Stimulated activated CD4-positive, alpha-beta T cell treated with anti-CD3 and anti-CD28 coated beads, Interleukin-1b, Interleukin-23, amount 100 ng/mL, for 48 hours (primary cell): ENCODE results near the gene NKAIN1.
"Not testable (repeated sequence)": the region's sequence is repeated elsewhere in the genome, so short reads cannot be mapped to it uniquely, and the experiment has no call there.

Source experiments
- DNase-seq: peaks from one replicate; pipeline ENCODE4 v3.0.0-alpha.2; 2020

NKAIN1 gene

DNA sequence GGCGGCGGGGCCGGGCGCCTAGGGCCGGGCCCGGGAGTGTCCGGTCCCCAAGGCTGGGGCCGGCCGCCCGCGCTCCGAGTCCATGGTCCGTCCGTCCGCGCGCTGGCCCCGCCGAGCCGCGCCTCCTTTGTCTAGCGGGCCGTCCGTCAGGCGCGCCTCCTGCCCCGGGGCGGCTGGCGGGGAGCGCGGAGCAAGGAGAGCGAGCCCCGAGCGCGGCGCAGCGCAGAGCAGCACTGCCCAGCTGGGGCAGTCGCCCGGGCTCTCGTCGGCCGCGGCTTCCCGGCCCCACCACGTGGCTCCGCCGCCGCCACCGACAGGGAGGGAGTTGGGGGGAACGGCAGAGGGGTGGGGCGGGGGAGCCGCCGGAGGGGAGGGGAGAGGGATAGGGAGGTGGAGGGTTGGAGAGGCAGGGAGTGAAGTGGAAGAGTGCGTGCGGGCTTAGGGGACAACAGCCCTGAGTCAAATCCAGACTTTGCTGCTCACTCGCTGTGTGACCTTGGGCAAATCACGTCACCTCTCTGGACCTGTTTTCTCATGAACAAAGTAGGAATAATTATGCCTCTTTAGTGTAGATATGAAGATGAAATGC, at the start of gene NKAIN1:
Gene NKAIN1 (minus strand): TSS at position 235 of the 589 bp plus-strand sequence. CDS start 340 bp downstream, outside the sequence.
- no peak for DNase-seq

DNA sequence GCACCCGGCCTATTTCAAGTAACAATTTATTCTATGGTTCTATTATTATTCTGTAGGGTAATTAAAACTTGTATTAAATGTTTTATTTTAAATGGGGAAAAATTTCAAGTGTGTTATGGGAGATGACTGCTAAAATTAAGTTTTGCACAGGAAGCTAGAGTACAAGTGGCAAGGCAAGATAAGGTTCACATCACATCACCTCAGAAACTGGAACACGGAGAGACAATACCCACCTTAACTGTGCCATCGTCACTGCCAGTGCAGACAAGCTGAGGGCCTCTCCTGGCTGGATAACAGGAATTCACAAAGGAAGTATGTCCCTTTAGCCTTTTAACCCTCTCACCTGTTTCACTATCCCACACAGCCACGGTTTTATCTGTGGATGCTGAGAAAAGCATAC, 49.3 kb upstream of the NKAIN1 start:
- DNase-seq: no peak

DNA sequence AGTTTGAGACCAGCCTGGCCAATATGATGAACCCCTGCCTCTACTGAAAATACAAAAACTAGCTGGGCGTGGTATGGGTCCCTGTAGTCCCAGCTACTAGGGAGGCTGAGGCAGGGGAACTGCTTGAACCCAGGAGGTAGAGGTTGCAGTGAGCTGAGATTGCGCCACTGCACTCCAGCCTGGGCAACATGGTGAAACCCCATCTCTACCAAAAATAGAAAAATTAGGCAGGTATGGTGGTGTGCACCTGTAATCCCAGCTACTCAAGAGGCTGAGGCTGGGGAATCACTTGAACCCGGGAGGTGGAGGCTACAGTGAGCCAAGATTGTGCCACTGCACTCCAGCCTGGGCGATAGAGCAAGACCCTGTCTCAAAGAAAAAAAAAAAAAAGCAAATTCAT, 48.1 kb upstream of the NKAIN1 start:
- DNase-seq: not testable (repeated sequence)

DNA sequence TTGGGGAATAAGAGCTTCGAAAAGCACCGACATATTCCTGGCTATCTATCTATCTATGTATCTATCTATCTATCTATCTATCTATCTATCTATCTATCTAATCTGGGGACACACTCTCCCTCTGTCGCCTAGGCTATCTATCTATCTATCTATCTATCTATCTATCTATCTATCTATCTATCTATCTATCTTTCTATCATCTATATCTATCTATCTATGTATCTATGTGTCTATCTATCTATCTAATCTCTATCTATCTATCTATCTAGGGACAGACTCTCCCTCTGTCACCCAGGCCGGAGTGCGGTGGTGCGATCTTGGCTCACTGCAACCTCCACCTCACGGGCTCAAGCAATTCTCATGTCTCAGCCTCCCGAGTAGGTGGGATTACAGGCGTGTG, 42.7 kb upstream of the NKAIN1 start:
- DNase-seq: not testable (repeated sequence)

DNA sequence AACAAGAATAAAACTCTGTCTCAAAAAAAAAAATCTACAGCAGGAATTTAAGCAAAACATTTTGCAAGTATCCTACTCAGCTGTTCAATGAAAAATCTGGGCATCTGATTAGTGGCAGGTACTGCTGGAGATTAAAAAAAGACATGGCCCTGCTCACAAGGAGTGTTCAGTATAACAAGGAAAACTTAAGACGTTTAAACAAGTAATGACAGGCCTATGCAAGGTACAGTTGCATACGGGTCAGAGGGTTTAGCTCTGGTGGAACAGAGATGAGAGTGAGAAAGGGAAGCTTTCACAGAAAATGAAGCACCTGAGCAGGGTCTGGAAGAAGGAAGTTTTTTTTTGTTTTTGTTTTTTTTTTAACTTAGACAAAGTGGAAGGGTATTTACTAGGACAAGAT, 33.9 kb upstream of the NKAIN1 start:
- DNase-seq: no peak

DNA sequence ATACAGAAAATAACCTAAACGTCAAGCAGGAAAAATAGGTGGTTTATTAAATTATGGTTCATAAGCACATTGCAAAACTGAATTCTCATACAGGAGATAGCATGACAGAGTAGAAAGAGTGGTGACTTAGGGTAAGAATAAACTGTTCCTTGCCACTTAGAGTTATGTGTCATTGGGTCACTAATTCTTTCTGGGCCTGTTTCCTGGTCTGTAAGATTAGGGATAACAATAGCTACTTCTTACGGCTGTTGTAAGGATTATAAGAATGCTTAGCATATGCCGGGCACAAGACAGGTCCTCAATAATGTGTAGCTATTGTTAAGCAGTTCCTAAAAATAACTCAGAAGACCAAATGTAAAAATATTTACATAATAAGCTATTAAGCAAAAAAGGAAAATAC, 32.7 kb upstream of the NKAIN1 start:
- DNase-seq: no peak

DNA sequence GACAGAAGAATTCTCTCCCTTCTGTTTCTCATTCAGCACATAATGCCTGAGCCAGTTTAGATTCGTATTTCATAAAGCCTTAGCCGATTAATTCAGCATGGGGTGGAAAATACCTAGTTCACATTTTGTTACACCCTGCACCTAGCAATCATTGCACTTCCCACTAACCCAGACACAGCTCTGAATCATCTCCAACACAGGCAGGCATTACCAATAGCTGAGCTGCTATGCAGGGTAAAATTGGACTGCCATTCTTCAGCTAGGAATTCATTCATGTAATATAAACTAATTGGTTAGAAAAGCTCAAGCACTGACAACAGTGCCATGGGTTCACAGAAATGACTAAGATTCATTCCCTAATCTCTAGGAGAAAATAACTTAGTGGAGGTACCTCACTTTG, 26.9 kb upstream of the NKAIN1 start:
- DNase-seq: no peak

DNA sequence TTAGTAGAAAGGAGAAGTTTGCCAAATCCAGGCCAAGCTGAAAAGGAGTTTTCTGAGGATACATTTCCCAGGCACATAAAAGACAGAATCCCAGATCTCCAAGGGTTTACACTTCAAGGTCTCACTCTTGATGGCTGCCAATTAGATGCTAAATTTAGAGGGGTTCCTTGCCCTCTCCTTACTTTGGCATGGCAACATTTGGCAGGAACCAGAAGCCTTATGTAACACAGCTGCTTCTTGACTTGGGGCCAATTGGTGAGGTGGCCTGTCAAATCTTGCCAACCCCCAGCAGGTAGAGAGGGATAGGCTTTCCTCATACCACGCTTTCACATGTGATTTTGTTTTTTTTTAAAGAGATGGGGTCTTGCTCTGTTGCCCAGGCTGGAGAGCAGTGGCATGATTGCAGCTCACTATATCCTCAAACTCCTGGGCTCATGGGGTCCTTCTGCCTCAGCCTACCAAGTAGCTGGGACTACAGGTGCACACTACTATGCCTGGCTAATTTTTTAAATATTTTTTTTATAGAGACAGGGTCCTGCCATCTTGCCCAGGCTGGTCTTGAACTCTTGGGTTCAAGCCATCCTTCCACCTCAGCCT, 25.2 kb upstream of the NKAIN1 start:
- DNase-seq: no peak

DNA sequence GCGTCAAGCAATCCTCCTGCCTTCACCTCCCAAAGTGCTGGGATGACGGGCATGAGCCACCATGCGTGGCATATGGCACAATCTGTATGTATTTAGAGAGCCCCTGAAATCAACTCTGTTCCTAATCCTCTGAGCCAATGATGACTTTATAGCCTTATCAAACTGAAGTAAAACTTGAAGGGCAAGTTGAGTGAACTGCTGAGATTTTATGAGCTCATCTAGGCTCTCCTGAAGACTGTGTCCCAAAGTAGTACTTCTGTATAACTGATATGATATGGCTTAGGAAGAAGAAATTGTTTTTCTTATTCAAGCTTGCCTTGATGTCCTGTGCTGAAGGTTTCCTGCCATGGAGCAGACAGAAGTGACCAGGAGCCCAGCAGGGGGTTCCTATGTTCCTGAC, 23.7 kb upstream of the NKAIN1 start:
- no peak for DNase-seq

DNA sequence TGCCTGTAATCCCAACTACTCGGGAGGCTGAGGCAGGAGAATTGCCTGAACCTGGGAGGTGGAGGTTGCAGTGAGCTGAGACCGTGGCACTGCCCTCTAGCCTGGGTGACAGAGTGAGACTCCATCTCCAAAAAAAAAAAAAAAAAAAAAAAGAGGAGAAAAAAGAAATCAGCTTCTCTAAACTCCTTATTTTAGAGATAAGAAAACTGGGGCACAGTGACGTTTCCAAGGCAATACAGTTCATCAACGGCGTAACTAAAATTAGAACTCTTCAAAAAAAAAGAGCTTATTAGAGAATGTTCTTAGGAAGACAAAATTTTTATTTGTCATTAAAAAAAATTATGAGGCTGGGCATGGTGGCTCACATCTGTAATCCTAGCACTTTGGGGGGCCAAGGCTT, 22.7 kb upstream of the NKAIN1 start:
- not testable (repeated sequence) for DNase-seq

DNA sequence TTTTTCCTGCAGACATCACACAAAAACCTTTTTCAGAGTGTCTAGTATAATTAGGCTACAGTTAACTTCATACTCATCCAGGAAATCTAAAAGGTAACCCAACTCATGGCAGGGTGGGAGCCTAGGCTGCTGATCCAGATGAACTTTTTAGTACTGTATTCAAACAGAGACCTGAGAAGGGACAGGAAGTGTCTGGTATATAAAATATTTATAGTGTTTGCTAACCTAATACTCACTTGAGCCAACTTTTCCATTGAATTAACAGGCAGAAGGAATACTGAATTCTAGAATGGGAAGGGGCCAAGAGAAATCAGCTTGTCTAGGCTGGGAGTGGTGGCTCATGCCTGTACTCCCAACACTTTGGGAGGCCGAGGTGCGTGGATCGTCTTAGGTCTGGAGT, 22.2 kb upstream of the NKAIN1 start:
- no peak for DNase-seq

DNA sequence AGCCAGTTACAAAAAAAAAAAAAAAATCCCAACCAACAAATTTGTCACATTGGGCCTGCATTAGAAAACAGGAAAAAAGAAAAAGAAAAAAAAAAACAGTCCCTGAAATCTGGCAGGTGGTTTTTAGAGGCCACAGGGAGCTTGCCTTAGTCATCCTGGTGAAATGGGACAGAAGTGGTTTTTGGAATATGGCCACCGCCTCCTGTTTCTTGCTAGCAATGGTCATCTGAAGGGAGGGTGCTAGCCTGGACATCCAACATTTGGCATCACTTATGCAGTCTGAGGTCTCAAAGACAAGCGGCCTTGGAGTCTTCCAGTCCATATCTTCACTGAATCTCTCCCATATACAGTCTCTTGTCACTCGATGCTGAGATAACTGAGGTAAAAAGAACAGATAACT, 20.1 kb upstream of the NKAIN1 start:
- DNase-seq: no peak

DNA sequence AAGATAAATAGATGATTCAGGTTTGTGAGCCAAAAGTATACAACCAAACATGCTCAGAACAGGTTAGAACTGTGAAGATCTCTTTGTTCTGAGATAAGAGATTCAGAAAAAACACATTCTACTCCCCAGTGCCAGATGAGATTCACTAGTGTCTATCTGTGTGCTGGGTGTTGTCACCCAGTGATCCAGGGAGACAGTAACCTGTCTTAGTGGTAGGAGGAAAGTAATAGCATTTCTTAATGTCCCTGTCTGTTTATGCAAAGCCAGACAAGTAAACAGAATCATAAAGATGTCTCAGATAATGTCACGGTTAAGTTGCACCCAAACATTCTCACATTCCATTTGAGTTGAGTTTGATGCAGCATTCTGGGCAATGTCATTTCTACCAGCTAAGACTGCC, 18.9 kb upstream of the NKAIN1 start:
- DNase-seq: no peak

DNA sequence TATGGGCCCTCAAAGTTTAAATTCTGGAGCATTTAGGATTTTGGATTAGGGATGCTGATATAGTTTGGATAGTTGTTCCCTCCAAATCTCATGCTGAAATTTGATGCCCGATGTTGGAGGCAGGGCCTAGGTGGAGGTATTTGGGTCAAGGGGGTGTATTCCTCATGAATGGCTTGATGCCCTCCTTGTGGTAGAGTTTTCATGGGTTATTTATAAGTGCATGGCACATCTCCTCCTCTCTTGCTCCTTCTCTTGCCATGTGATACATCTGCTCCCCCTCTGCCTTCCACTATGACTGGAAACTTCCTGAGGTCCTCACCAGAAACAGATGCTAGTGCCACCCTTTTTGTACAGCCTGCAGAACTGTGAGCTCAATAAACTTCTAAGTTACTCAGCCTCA, 17.5 kb upstream of the NKAIN1 start:
- DNase-seq: no peak

DNA sequence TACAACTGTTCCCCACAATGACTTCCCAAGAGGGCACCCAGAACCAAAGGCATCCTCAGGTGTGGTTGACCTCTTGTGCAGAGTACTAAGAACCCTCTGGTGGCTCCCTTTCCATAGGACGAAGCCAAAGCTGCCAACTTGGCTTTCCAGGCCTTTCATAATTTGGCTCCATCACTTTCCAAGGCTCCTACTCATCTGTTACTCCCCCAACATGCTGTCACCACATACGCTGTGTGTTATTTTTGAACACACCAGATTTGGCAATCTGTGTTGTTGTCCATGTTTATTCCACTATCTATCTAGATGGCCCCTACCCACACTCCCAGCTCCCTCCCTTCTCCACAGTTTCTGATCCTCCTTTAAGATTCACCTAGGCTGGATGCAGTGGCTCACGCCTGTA, 10.2 kb upstream of the NKAIN1 start:
- DNase-seq: no peak

DNA sequence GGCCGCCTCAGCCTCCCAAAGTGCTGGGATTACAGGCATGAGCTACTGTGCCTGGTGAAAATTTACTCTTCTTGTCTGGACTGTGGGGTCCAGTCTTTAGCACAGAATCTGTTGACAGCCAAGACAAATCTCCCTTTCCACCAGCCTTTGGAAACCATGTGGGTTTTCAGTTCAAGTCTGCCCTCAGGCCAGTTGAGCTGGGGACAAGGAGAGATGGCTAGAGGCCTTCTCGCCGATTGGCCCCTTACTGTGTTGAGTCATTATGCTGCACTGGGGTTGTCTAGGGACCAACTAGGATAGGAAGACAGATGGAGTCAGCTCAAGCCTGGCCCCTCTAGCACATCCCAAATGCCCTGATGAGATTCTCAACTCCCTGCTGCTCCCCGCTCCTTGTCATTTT, 8.6 kb upstream of the NKAIN1 start:
- no peak for DNase-seq

DNA sequence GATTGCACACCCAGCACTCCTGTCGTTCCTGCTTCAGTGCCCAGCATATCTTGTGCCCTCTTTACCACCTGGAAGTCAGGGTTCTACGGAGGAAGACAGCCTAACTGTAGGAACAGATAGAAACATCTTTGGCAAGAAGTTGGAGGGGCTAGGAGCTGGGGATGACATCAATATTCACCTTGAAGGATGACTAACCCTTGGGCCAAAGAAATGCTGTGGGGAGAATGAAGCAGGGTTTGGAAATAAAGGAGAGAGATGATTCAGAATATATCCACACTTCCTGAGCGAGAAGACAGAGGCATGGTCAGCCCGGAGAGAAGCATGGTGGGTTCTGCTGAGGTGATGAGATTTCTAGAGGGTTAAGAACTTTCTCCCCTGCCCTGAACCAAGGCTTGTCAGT, 4.6 kb upstream of the NKAIN1 start:
- no peak for DNase-seq

DNA sequence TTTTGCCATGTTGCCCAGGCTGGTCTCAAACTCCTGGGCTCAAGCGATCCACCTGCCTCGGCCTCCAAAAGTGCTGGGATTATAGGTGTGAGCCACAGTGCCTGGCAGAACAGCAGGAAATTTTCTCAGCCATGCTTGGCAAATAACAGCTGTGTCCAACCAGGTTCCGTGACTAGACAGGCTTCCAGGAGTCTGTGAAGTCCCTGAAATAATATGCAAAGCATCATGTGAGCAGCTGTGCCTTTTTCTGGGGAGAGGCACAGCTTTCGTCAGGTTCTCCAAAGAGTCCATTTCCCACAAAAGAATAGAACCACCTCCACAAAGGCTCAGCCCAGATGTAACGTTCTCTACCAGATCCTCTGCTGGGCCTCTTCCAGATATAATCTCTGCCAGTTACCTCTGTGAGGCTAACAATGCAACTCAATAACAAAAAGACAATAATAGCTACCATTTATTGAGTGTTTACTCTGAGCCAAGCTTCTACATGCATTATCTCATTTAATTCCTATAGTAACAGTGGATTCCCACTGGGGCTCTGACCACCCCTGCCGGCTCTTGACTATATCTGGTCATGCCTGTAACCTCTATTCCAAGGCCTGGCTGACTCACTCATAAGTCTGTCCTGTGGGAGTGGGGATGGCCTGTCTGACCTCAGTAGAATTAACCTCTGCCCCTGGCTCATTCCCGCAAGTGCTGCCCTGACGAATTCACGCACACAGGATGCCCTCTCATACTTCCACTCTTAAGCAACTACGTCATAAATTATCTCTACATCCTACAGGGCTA, 4.0 kb upstream of the NKAIN1 start:
- no peak for DNase-seq

DNA sequence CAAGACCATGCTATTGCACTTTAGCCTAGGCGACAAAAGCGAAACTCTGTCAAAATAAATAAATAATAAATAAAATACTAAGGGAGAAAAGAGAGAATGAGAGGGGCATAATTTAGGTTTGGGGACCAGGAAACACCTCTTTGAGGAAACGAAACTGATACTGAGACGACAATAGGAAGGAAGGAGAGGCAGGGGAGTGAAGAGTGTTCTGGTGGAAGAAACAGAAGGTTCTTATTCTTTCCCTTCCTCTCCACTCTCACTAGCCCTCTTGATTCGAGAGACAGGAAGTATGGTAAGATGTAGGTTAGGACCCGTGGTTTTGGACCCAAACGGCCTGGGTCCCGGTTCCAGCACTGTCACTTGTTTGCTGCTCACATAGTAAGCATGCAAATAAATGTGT, 1.6 kb upstream of the NKAIN1 start:
- DNase-seq: no peak

DNA sequence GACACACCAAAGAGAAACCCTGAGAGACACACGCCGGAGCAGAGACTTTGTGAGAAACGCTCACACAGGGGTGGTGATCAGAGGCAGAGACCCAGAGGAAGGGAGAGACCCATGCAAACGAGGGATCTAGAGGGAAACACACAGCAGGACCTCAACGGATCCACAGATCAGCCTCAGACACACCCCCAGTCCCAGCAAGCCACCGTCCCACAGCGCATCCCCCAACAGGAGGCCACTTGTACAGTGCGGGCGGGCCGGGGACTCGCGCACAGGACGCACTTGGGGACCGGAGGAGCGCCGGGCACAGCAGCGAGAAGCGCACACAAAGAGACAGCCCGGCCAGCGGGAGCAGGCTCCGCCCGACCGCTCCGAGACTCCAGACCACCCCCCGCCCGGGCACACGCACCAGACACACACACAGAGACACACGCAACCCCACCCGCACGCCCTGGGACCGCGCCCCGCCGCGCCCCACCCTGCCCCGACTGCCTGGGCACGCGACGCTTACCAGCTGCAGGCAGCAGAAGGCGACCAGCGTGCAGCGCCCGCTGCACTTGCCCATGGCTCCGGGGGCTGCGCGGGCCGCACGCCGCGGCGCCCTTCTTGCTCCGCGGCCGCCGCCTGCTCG, 587 bp downstream of the NKAIN1 start:
- no peak for DNase-seq

DNA sequence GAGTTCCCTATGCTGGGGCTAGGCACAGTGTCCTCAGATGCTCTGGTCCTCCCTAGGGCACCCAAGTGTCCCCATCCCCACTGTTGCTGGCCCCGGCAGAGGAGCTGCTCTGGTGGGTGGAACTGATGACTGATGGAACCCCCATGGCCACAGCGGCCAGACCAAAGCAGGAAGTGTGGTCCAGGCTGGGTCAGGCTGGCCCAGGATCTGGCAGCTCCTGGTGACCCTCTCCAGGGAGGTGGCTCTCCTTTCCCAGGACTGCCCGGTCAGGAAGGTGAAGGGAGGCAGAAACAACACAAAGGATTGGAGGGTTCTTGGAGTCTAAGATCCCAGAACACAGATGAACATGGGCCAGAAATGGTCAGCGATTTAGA, 1.1 kb downstream of the NKAIN1 start:
- no peak for DNase-seq

DNA sequence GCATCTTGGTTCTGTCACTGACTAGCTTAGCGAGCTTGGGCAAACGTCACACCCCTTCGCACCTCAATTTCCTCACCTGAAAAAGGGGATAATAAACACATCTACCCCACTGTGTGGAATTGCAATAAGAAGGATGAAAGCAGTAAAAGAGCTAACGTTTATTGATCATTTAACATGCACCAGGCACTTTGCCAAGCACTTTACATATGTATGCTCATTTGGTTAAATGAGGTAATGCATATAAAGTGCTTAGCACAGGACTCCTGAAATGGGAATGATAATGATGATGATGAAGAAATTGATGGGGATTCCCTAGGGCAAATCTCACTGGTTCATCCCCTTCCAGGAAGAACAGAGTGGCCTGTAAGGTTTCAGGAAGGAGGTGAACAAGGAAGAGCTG, 4.8 kb downstream of the NKAIN1 start:
- no peak for DNase-seq

DNA sequence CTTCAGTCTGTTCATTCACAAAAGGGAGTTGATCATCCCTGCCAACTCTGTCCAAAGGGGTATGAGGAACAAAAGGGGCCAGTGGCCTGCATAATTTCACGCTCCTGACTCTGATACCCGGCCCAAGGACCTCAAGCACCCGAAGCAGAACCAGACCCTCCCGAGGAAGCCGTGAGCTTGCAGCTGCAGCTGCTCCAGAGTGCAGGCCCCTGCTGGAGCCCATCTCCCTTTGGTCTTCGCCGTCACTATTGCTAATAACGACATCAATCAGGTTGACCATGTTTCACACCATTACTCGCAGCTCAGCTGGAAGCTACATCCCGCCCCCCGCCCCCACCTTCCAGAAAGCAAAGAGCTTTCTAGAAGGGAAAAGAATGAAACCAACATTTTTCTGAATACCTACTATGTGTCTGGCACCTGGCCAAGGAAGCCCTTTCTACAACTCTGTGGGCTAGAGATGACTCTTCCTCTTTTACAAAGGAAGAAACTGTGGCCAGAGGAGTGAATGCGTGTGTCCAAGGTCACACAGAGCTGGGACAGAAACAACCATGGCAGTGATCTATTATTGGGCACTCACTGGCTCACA, 5.5 kb downstream of the NKAIN1 start:
- no peak for DNase-seq

DNA sequence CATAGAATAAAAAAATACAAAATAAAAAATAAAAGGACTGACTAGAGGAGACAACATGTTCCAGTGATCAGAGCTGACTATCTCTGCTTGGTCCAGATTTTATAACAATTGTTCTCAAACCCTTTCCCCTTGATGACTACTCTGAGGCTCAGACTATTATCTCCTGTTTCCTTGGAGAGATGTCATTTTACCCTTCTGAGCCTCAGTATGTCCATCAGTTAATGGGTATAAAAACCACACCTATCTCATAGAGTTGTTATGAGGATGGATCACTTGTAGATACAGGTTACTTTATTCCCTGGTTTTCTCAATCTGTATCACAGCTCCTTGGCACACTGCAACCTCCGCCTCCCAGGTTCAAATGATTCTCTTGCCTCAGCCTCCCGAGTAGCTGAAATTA, 7.0 kb downstream of the NKAIN1 start:
- DNase-seq: no peak
